ENCODE data around the gene CCL19.
"Not testable (repeated sequence)": the region's sequence is repeated elsewhere in the genome, so short reads cannot be mapped to it uniquely, and the experiment has no call there.

CCL19 gene

DNA sequence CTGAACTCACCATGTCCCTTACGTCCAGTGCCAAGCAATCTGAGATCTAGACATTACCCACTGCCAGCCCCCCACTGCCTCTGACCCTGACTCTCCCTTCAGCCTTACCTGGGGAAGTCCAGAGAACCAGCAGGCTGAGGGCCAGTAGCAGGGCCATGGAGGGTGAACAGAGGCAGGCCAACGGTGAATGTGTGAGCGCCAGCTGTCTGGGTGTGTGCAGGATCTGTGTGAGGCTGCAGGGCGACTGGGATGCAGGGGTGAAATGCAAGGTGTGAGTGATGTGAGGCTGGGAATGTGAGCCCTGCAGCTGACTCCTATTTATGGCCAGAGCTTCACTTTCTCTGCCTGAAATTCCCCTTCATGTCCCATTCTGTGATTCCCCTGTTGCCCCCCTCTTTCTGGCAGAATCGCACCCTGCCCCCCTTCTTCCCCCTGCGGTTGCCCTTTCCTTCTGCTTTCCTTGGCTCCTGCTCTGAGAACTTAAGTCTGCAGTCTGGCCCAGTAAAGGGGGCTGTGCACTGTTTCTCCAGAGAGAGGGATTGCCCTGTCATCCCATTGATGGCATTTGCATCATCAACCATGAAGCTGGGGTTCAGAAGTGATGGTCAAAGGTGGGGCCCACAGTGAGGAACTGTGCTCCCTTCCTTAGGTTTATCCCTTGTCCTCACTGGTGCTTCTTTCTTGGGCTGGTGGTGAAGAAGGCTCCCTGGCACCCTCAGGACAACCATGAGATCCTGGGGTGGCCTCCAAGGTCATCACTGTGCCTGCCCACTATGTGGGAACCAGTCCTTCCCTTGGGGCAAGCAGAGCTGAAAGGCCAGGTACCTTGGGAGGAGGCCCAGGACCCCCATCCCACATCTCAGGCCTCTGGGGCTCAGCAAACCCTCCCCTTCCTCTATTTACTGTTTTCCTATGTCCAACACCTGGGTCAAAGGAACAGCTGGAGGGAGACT lies at the start of gene CCL19:
Gene CCL19, minus strand, starts transcription at position 294 of the 953 bp plus-strand sequence. Its CDS starts 137 bp downstream, at position 157.
- H3K27me3 Mint-ChIP-seq, result no peaks in the 10 kb centered on the region

GRCh38 chr9:34740176-34740575 lies 49.1 kb upstream of the CCL19 start:
- H3K27me3 Mint-ChIP-seq; H3K9me3 Mint-ChIP-seq (ENCODE audit: low read depth); H3K4me3 Mint-ChIP-seq; H3K36me3 Mint-ChIP-seq; H3K27ac Mint-ChIP-seq; H3K4me1 Mint-ChIP-seq (ENCODE audit: low read depth): not testable (repeated sequence)

More for the DNA sequence above, at the start of gene CCL19:
- Mint-ChIP-seq H3K9me3 (ENCODE audit: low read depth) (no peaks in the 10 kb centered on the region), H3K27ac (no peak within 1 kb of the TSS), H3K4me1 (ENCODE audit: low read depth) (no peaks in the 10 kb centered on the region), H3K36me3 (no peaks in the 10 kb centered on the region), H3K4me3 (no peak within 1 kb of the TSS)

GRCh38 chr9:34737677-34738260 lies 46.7 kb upstream of the CCL19 start:
- Mint-ChIP-seq H3K27me3 (peaks cover 9% of the 10 kb centered on the region), H3K4me3 (no peak overlapping the region), H3K9me3 (ENCODE audit: low read depth) (no peaks in the 10 kb centered on the region), H3K4me1 (ENCODE audit: low read depth) (no peaks in the 10 kb centered on the region), H3K27ac (no peak overlapping the region), H3K36me3 (no peaks in the 10 kb centered on the region)

GRCh38 chr9:34734720-34735119 lies 43.6 kb upstream of the CCL19 start:
- Mint-ChIP-seq H3K4me3 (no peak overlapping the region), H3K27me3 (peaks cover 5% of the 10 kb centered on the region), H3K4me1 (ENCODE audit: low read depth) (no peaks in the 10 kb centered on the region), H3K27ac (no peak overlapping the region), H3K9me3 (ENCODE audit: low read depth) (no peaks in the 10 kb centered on the region), H3K36me3 (no peaks in the 10 kb centered on the region)

GRCh38 chr9:34732886-34733285 lies 41.8 kb upstream of the CCL19 start:
- H3K36me3 Mint-ChIP-seq, result no peaks in the 10 kb centered on the region

DNA sequence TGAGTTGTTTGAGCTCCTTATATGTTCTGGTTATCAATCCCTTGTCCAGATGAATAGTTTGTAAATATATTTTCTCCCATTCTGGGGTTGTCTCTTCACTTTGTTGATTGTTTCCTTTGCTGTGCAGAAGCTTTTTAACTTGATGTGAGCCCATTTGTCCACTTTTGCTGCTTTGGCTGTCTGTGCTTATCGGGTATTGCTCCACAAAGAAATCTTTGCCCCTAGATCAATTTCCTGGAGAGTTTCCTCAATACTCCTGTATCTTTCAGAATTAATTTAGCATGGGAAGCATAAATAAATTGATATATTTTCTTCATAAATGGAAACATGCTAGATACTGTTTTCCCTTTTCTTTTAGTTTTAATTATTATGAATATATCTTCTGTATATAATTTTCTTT lies 41.4 kb upstream of the CCL19 start:
- Mint-ChIP-seq H3K36me3 (no peaks in the 10 kb centered on the region), H3K4me3 (no peak overlapping the region), H3K4me1 (ENCODE audit: low read depth) (no peaks in the 10 kb centered on the region), H3K27me3 (peaks cover 2% of the 10 kb centered on the region), H3K27ac (no peak overlapping the region), H3K9me3 (ENCODE audit: low read depth) (no peaks in the 10 kb centered on the region)

More at GRCh38 chr9:34732886-34733285, 41.8 kb upstream of the CCL19 start:
- Mint-ChIP-seq H3K27me3 (peaks cover 2% of the 10 kb centered on the region), H3K27ac (no peak overlapping the region), H3K9me3 (ENCODE audit: low read depth) (no peaks in the 10 kb centered on the region), H3K4me1 (ENCODE audit: low read depth) (no peaks in the 10 kb centered on the region), H3K4me3 (no peak overlapping the region)

DNA sequence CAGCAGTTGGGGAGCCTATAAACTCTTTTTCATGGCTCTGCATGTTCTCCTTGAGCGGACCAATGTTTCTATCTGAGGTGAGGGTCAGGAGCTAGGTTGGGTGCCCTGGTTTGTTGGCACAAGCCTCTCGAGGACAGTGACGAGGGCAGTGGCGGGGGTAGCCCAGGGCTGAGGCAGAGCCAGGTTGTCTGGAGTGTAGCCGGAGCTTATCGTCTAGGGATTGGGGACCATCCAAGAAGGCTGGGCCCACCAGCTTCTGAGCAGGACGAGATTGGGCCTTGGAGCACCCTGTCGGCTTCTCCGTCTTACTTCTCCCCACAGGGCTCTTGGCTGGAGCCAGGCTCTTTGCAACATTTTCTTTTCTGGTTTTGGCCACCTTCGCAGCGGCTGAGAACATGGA lies 32.1 kb upstream of the CCL19 start:
- Mint-ChIP-seq H3K4me3 (no peak overlapping the region), H3K4me1 (ENCODE audit: low read depth) (no peaks in the 10 kb centered on the region), H3K27me3 (peaks cover 2% of the 10 kb centered on the region), H3K27ac (no peak overlapping the region), H3K9me3 (ENCODE audit: low read depth) (no peaks in the 10 kb centered on the region), H3K36me3 (no peaks in the 10 kb centered on the region)

DNA sequence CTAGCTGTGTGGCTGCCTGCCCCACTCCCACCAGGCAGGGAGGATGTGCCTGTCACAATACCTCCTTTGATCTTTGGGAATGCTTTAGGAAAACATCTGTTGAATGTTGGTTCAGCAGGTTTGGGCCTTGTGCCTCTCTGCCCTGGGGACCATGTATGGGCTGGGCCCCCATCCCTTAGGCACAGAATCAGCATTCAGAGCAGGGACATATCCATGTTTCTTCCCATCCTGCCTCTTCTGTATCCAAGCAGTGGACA lies 28.6 kb upstream of the CCL19 start:
- not testable (repeated sequence) for H3K4me3 Mint-ChIP-seq; H3K27ac Mint-ChIP-seq; H3K36me3 Mint-ChIP-seq; H3K4me1 Mint-ChIP-seq (ENCODE audit: low read depth); H3K27me3 Mint-ChIP-seq; H3K9me3 Mint-ChIP-seq (ENCODE audit: low read depth)

- no peak overlapping the region for H3K27ac Mint-ChIP-seq
- H3K36me3 Mint-ChIP-seq, result no peaks in the 10 kb centered on the region
- H3K27me3 Mint-ChIP-seq, result peaks cover 5% of the 10 kb centered on the region
- no peaks in the 10 kb centered on the region for H3K9me3 Mint-ChIP-seq (ENCODE audit: low read depth)
- H3K4me1 Mint-ChIP-seq (ENCODE audit: low read depth), result no peaks in the 10 kb centered on the region
- no peak overlapping the region for H3K4me3 Mint-ChIP-seq
These were observed 28.1 kb upstream of the CCL19 start for GRCh38 chr9:34719021-34719768.

DNA sequence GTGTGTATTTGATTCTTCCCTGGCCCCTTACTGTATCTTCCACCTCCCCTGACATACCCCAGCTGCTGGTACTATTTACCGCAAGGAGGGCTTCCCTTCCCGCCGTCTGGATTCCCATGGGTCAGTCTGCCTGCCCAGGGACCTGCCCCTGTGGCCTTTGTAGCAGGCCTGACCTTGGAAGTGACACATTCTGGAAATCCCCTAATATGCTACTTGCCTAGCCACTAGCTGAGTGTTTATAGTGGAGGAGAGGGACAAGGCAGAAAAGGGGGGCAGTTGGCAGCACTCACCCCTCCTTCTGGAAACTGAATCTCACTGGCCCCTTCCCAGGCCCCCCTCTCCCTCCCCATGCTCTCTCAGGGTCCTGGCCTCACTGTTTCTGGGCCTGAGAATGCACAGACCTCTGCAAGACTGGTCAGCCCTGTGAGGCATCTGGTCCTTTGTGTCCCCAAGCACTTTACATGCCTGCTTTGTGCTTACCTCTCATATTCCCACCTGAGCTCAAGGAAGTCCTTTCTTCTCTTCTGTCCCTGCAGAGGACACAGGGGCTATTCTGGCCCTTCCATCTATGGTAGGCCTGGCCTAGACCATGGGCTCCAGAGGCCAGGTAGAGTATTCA lies 27.0 kb upstream of the CCL19 start:
- no peak overlapping the region for H3K4me3 Mint-ChIP-seq
- H3K4me1 Mint-ChIP-seq (ENCODE audit: low read depth), result no peaks in the 10 kb centered on the region
- H3K27ac Mint-ChIP-seq, result no peak overlapping the region
- no peaks in the 10 kb centered on the region for H3K9me3 Mint-ChIP-seq (ENCODE audit: low read depth)
- peaks cover 10% of the 10 kb centered on the region for H3K27me3 Mint-ChIP-seq
- no peaks in the 10 kb centered on the region for H3K36me3 Mint-ChIP-seq

- H3K36me3 Mint-ChIP-seq, result no peaks in the 10 kb centered on the region
- no peak overlapping the region for H3K4me3 Mint-ChIP-seq
- no peak overlapping the region for H3K27ac Mint-ChIP-seq
- H3K9me3 Mint-ChIP-seq (ENCODE audit: low read depth), result no peaks in the 10 kb centered on the region
- peaks cover 10% of the 10 kb centered on the region for H3K27me3 Mint-ChIP-seq
- H3K4me1 Mint-ChIP-seq (ENCODE audit: low read depth), result no peaks in the 10 kb centered on the region
These were observed 25.6 kb upstream of the CCL19 start for GRCh38 chr9:34716711-34717110.

DNA sequence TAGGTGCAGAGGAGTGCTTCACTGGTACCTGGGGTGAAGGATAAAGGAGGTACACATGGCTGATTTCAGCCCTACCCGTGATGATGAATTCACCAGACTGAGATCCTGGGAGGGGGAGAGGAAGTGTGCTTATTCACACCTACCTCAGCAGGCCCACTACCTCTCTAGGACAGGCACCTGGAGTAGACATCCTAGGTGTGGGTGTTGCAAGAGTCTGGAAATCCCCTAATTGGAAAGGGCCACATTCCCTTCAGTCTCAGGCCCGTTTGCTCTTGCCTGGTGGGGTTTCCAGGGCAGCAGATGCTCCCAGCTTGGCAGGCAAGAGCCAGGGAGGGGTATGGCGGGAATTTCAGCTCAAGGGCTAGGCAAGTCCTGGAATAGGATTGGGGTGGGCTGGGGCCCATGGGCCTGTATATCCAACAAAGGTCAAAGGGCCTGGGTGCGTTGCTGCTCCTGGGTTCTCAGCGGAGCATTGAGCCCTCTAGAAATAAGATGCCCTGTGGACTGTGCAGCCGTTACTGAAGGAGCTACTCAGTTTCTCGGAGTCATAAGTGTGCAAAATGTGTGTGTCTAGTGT lies 24.7 kb upstream of the CCL19 start:
- Mint-ChIP-seq H3K36me3 (no peaks in the 10 kb centered on the region), H3K4me3 (no peak overlapping the region), H3K4me1 (ENCODE audit: low read depth) (no peaks in the 10 kb centered on the region), H3K9me3 (ENCODE audit: low read depth) (no peaks in the 10 kb centered on the region), H3K27me3 (peaks cover 8% of the 10 kb centered on the region), H3K27ac (no peak overlapping the region)

GRCh38 chr9:34714007-34714406 lies 22.9 kb upstream of the CCL19 start:
- Mint-ChIP-seq H3K27me3 (peaks cover 8% of the 10 kb centered on the region), H3K4me1 (ENCODE audit: low read depth) (no peaks in the 10 kb centered on the region), H3K9me3 (ENCODE audit: low read depth) (no peaks in the 10 kb centered on the region), H3K4me3 (no peak overlapping the region), H3K36me3 (no peaks in the 10 kb centered on the region), H3K27ac (no peak overlapping the region)

- H3K4me1 Mint-ChIP-seq (ENCODE audit: low read depth), result no peaks in the 10 kb centered on the region
- peaks cover 8% of the 10 kb centered on the region for H3K27me3 Mint-ChIP-seq
- no peak overlapping the region for H3K27ac Mint-ChIP-seq
- no peak overlapping the region for H3K4me3 Mint-ChIP-seq
- H3K9me3 Mint-ChIP-seq (ENCODE audit: low read depth), result no peaks in the 10 kb centered on the region
- no peaks in the 10 kb centered on the region for H3K36me3 Mint-ChIP-seq
These were observed 21.1 kb upstream of the CCL19 start for GRCh38 chr9:34712140-34712539.

GRCh38 chr9:34710023-34710422 lies 18.9 kb upstream of the CCL19 start, which contains the start of gene CCL21:
Gene CCL21, minus strand, starts transcription at chr9:34710136. Its CDS starts 70 bp downstream, at chr9:34710066.
- peaks cover 8% of the 10 kb centered on the region for H3K27me3 Mint-ChIP-seq
- no peak within 1 kb of the TSS for H3K27ac Mint-ChIP-seq
- H3K36me3 Mint-ChIP-seq, result no peaks in the 10 kb centered on the region
- no peaks in the 10 kb centered on the region for H3K4me1 Mint-ChIP-seq (ENCODE audit: low read depth)
- no peaks in the 10 kb centered on the region for H3K9me3 Mint-ChIP-seq (ENCODE audit: low read depth)
- no peak within 1 kb of the TSS for H3K4me3 Mint-ChIP-seq

Measured in activated naive CD8-positive, alpha-beta T cell (primary cell).